ENCODE measurements around the gene LDLRAD4.

The LDLRAD4 gene

GRCh38 chr18:13581496-13582177 is 363.1 kb downstream of the LDLRAD4 start:
- Histone ChIP-seq H3K4me1 (ENCODE audit: control insufficient read depth, insufficient read depth, low read length) (no peaks in the 10 kb centered on the region), H3K27me3 (ENCODE audit: control insufficient read depth, insufficient read depth, low read length) (no peaks in the 10 kb centered on the region), H3K4me2 (ENCODE audit: low read length) (no peak overlapping the region), H3K4me3 (ENCODE audit: low read length) (no peak overlapping the region), H3K9ac (ENCODE audit: low read depth, low read length) (no peak overlapping the region), H3K9me3 (replicated peaks; ENCODE audit: low read length) (no peaks in the 10 kb centered on the region), H3K36me3 (ENCODE audit: insufficient read depth, low read length) (no peaks in the 10 kb centered on the region)

DNA sequence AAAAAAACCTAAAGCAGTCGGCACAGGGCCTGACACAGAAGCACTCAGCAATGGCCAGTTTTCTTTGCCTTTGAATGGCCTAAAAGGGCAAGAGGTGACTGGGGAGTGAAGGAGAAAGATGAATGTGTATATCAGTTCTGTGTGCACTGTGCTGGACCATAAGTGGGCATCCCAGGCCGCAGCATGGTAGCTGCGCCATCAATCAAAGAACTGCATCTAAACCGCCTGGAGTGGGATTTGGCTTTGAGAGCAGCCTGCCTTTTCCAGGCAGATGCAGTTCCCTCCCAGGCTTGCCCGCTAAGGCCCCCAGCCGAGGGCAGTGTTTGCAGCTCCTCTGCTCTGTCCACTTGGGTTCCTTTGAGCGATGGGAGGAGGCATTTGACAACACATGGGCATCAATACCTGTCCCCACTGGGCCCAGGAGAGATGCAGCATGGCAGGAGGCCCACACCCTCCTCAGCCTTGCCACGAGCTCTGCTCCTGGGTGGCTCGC is 363.7 kb downstream of the LDLRAD4 start:
- Histone ChIP-seq H3K9me3 (replicated peaks; ENCODE audit: low read length) (no peaks in the 10 kb centered on the region), H3K36me3 (ENCODE audit: insufficient read depth, low read length) (no peaks in the 10 kb centered on the region), H3K4me2 (ENCODE audit: low read length) (no peak overlapping the region), H3K4me1 (ENCODE audit: control insufficient read depth, insufficient read depth, low read length) (no peaks in the 10 kb centered on the region), H3K27me3 (ENCODE audit: control insufficient read depth, insufficient read depth, low read length) (no peaks in the 10 kb centered on the region), H3K9ac (ENCODE audit: low read depth, low read length) (no peak overlapping the region), H3K4me3 (ENCODE audit: low read length) (no peak overlapping the region)

DNA sequence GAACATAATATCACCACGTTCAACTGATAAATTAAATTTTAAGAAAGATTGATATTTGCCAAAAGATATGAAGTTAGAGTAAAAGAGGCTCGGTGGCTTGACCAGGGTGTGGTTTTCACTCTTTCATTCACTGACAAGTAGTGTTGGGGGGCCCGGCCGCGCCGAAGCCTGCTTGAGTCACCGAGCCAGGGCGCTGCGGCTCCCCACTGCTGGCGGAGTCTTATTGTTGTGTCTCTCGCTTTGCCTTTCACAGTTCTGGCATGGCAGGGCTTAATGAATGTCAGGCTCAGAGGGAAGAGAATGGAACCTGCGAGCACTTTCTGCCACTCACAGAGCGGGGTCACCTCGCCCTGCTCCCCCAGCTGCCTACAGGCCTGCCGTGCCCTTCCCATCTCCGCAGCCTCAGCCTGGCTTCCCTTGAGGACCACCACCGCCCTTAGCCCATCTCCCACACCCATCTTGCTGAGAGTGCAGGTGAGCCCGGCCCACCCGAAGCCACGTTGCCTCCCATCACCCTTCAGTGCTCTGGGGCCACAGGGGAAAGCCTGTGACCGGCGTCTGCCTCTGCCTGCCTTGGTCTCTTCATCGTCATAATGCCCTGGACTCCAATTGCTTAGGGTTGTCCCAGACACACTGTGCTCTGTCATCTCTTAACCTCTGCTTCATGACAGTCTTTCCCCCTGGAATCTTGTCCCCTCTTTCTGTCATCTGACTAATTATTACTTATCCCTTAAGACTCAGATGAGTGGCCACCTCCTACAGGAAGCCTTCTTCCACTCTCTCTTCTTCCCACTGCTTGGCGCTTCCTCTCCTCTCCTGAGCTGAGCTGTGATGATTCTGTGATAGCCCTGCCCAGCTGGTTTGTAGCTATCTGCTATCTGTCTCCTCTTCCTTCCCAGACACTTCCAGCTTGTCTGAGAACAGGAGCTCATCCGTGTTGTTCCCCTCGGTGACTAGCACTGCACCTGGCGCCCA is 365.3 kb downstream of the LDLRAD4 start:
- no peak overlapping the region for H3K4me2 ChIP-seq (ENCODE audit: low read length)
- H3K9me3 ChIP-seq (replicated peaks; ENCODE audit: low read length), result no peaks in the 10 kb centered on the region
- H3K27me3 ChIP-seq (ENCODE audit: control insufficient read depth, insufficient read depth, low read length), result no peaks in the 10 kb centered on the region
- H3K9ac ChIP-seq (ENCODE audit: low read depth, low read length), result no peak overlapping the region
- H3K4me1 ChIP-seq (ENCODE audit: control insufficient read depth, insufficient read depth, low read length), result no peaks in the 10 kb centered on the region
- no peak overlapping the region for H3K4me3 ChIP-seq (ENCODE audit: low read length)
- no peaks in the 10 kb centered on the region for H3K36me3 ChIP-seq (ENCODE audit: insufficient read depth, low read length)

DNA sequence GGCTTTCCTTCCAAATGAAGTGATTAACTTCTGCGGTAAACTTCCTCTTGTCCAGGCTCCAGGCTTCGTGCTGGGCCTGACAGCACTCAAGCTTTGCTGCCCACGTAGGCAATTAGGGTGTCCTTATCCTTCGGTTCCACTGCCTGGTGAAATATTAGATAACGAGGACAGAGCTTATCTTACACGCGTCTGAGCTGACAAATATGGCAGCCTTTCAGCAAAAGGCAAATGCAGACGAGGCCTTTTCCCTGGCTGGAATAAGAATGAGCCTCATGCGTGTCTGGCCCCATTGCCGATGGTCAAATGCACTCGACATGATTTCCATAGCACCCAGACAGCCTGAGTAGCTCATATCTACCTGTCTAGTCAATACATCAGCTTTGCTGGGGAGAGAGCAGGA is 366.3 kb downstream of the LDLRAD4 start:
- H3K4me1 ChIP-seq (ENCODE audit: control insufficient read depth, insufficient read depth, low read length), result no peaks in the 10 kb centered on the region
- H3K9ac ChIP-seq (ENCODE audit: low read depth, low read length), result no peak overlapping the region
- no peak overlapping the region for H3K4me2 ChIP-seq (ENCODE audit: low read length)
- no peaks in the 10 kb centered on the region for H3K9me3 ChIP-seq (replicated peaks; ENCODE audit: low read length)
- no peaks in the 10 kb centered on the region for H3K27me3 ChIP-seq (ENCODE audit: control insufficient read depth, insufficient read depth, low read length)
- H3K4me3 ChIP-seq (ENCODE audit: low read length), result no peak overlapping the region
- H3K36me3 ChIP-seq (ENCODE audit: insufficient read depth, low read length), result no peaks in the 10 kb centered on the region

DNA sequence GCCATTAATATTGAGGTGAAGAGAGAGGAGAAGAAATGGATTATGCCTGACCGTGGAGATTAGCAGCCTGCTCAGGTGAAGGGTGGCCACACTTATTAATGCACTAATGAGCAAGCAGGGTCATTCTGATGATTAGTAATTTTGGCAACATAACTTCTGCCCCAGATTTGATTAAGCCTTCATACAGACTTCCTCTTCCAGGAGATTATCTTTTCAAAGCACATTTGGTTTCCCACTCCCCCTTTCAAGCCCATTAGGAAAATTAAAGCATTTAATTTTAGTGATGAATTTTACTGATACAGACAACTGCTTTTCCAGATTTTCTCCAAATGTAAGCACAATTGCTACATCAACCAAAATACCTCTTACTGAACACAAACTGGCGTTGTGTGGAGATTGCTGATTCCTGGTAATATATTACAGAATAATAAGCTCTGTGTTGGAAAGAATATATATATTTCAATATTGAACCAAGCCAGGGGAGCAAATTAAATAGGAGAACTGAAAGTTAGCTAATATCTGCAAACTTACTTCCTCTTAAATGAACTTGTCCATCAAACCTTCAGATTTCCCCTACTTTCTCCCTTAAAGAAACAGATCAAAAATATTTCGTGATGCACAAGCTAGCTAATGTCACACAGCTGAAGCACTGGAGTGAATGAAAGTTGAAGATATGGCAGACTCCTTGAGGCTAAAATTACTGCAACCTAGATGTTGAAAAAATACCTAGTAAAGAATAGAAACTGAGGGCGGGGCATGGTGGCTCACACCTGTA is 367.0 kb downstream of the LDLRAD4 start:
- no peak overlapping the region for H3K4me3 ChIP-seq (ENCODE audit: low read length)
- no peaks in the 10 kb centered on the region for H3K4me1 ChIP-seq (ENCODE audit: control insufficient read depth, insufficient read depth, low read length)

DNA sequence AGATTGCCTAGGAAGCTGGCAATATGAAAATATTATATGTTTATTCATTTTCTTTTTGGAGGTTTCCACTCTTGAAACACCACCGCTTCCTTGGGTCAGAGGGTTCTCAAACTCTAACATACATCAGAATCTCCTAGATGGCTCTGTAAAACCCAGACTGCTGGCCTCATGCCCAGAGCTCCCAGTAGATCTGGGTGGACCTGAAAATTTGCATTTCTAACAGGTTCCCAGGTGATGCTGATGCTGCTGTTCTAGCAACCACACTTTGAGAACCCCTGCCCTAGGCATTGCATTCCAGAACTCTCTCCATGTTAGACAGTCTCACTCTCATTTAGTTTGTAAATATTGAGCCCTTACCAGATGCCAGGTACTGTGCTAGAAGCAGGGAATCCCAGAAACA is 368.4 kb downstream of the LDLRAD4 start:
- no peaks in the 10 kb centered on the region for H3K9me3 ChIP-seq (replicated peaks; ENCODE audit: low read length)
- H3K9ac ChIP-seq (ENCODE audit: low read depth, low read length), result no peak overlapping the region
- H3K4me1 ChIP-seq (ENCODE audit: control insufficient read depth, insufficient read depth, low read length), result no peaks in the 10 kb centered on the region
- H3K4me2 ChIP-seq (ENCODE audit: low read length), result no peak overlapping the region
- no peaks in the 10 kb centered on the region for H3K36me3 ChIP-seq (ENCODE audit: insufficient read depth, low read length)
- no peak overlapping the region for H3K4me3 ChIP-seq (ENCODE audit: low read length)
- H3K27me3 ChIP-seq (ENCODE audit: control insufficient read depth, insufficient read depth, low read length), result no peaks in the 10 kb centered on the region

More for the DNA sequence above, 367.0 kb downstream of the LDLRAD4 start:
- Histone ChIP-seq H3K9ac (ENCODE audit: low read depth, low read length) (no peak overlapping the region), H3K9me3 (replicated peaks; ENCODE audit: low read length) (no peaks in the 10 kb centered on the region), H3K36me3 (ENCODE audit: insufficient read depth, low read length) (no peaks in the 10 kb centered on the region), H3K4me2 (ENCODE audit: low read length) (no peak overlapping the region), H3K27me3 (ENCODE audit: control insufficient read depth, insufficient read depth, low read length) (no peaks in the 10 kb centered on the region)

GRCh38 chr18:13587477-13587876 is 368.9 kb downstream of the LDLRAD4 start:
- Histone ChIP-seq H3K36me3 (ENCODE audit: insufficient read depth, low read length) (no peaks in the 10 kb centered on the region), H3K4me1 (ENCODE audit: control insufficient read depth, insufficient read depth, low read length) (no peaks in the 10 kb centered on the region), H3K4me3 (ENCODE audit: low read length) (no peak overlapping the region), H3K4me2 (ENCODE audit: low read length) (no peak overlapping the region), H3K9me3 (replicated peaks; ENCODE audit: low read length) (no peaks in the 10 kb centered on the region), H3K27me3 (ENCODE audit: control insufficient read depth, insufficient read depth, low read length) (no peaks in the 10 kb centered on the region), H3K9ac (ENCODE audit: low read depth, low read length) (no peak overlapping the region)

- Histone ChIP-seq H3K36me3 (ENCODE audit: insufficient read depth, low read length) (no peaks in the 10 kb centered on the region), H3K4me1 (ENCODE audit: control insufficient read depth, insufficient read depth, low read length) (no peaks in the 10 kb centered on the region), H3K9me3 (replicated peaks; ENCODE audit: low read length) (no peaks in the 10 kb centered on the region), H3K4me3 (ENCODE audit: low read length) (no peak overlapping the region), H3K9ac (ENCODE audit: low read depth, low read length) (no peak overlapping the region), H3K27me3 (ENCODE audit: control insufficient read depth, insufficient read depth, low read length) (no peaks in the 10 kb centered on the region), H3K4me2 (ENCODE audit: low read length) (no peak overlapping the region)
Measured at GRCh38 chr18:13587937-13588336, 369.4 kb downstream of the LDLRAD4 start.

- Histone ChIP-seq H3K4me1 (ENCODE audit: control insufficient read depth, insufficient read depth, low read length) (no peaks in the 10 kb centered on the region), H3K4me2 (ENCODE audit: low read length) (no peak overlapping the region), H3K9me3 (replicated peaks; ENCODE audit: low read length) (no peaks in the 10 kb centered on the region), H3K27me3 (ENCODE audit: control insufficient read depth, insufficient read depth, low read length) (no peaks in the 10 kb centered on the region), H3K9ac (ENCODE audit: low read depth, low read length) (no peak overlapping the region), H3K36me3 (ENCODE audit: insufficient read depth, low read length) (no peaks in the 10 kb centered on the region), H3K4me3 (ENCODE audit: low read length) (no peak overlapping the region)
Measured at GRCh38 chr18:13589316-13589715, 370.8 kb downstream of the LDLRAD4 start.

DNA sequence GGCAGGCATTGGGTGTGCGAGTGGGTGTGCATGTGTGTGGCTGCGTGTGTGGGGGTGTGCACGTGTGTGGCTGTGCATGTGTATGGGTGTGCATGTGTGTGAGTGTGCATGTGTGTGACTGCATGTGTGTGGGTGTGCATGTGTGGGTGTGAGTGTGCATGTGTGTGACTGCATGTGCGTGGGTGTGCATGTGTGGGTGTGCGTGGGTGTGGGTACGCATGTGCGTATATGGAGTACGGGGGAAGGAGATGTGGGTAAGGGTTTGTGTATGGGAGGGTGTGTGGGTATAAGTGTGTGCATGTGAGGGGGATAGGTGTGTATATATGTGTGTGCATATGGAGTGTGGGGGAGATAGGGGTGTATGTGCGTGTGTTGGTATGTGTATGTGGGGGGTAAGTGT is 371.4 kb downstream of the LDLRAD4 start:
- Histone ChIP-seq H3K9ac (ENCODE audit: low read depth, low read length) (no peak overlapping the region), H3K9me3 (replicated peaks; ENCODE audit: low read length) (no peaks in the 10 kb centered on the region), H3K4me3 (ENCODE audit: low read length) (no peak overlapping the region)

DNA sequence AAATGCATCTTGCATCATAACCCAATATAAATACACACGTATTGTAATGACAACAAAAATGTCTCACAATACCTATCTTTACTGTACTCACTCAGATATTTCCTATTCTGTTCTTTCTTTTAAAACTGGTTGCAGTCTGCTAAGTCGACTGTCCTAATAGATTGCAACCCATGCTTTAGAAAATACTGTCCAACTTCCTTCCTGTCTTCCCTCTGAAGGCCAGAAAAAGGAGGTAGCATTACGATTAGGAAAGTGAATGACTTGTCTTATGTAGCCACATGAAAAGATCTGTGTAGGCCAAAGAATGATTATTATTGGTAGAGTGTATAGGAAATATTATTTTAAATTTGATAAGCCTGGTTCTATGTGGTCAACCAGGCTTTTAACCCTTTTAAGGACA is 373.7 kb downstream of the LDLRAD4 start:
- Histone ChIP-seq H3K4me1 (ENCODE audit: control insufficient read depth, insufficient read depth, low read length) (no peaks in the 10 kb centered on the region), H3K9ac (ENCODE audit: low read depth, low read length) (no peak overlapping the region), H3K4me3 (ENCODE audit: low read length) (no peak overlapping the region), H3K4me2 (ENCODE audit: low read length) (no peak overlapping the region), H3K36me3 (ENCODE audit: insufficient read depth, low read length) (no peaks in the 10 kb centered on the region), H3K9me3 (replicated peaks; ENCODE audit: low read length) (peaks cover 5% of the 10 kb centered on the region), H3K27me3 (ENCODE audit: control insufficient read depth, insufficient read depth, low read length) (no peaks in the 10 kb centered on the region)

More for the DNA sequence above, 371.4 kb downstream of the LDLRAD4 start:
- Histone ChIP-seq H3K4me1 (ENCODE audit: control insufficient read depth, insufficient read depth, low read length) (no peaks in the 10 kb centered on the region), H3K4me2 (ENCODE audit: low read length) (no peak overlapping the region), H3K36me3 (ENCODE audit: insufficient read depth, low read length) (no peaks in the 10 kb centered on the region), H3K27me3 (ENCODE audit: control insufficient read depth, insufficient read depth, low read length) (no peaks in the 10 kb centered on the region)

All from skeletal muscle satellite cell (primary cell).